Kidney glomerular epithelial cell (primary cell): ENCODE data around the gene DDAH2.

Source experiments
- DNase-seq: peaks from one replicate; lab custom pipeline; 2025; lab: John Stamatoyannopoulos, UW

DDAH2 gene

DNA sequence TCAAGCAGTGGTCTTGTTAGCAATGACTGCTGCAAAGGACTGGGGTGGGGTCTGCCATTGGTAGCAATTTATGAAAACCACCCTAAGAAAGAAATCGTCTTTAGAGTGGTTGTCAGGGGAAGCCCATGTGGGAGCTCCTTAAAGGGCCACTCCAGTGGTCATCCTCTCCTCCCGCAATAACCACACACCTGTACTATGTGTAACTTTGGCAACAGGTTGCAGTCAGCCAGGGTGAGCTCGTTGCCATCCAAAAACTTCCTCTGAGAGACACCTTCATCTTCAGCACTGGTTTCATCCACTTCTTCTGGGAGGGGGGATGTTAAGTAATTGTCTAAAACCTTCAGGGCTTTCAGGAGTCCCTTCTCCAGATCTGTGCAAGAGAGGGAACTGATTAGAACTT, 2.9 kb upstream of the DDAH2 start:
- no peak for DNase-seq

DNA sequence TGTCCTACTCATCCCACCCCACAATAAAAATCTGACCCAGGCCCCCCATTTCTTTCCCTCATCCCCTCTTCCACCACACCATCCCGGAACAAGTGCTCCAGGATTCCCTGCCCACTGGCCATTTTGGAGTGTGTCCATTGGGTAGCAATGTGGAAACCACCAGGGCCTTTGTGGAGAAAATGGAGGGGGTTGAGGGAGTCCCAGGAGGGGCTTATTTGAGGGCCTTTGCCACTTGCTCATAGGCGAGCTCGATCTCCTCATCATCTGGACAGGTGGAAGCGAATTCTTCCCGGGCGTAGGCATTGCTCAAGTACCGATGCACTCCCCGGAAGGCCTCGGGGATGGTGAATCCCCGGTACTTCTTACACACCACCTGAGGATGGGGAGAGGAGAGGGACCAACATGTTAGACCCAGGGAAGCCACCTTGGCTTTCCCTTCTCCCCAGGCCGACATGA, 1.6 kb upstream of the DDAH2 start:
- DNase-seq = no peak

DNA sequence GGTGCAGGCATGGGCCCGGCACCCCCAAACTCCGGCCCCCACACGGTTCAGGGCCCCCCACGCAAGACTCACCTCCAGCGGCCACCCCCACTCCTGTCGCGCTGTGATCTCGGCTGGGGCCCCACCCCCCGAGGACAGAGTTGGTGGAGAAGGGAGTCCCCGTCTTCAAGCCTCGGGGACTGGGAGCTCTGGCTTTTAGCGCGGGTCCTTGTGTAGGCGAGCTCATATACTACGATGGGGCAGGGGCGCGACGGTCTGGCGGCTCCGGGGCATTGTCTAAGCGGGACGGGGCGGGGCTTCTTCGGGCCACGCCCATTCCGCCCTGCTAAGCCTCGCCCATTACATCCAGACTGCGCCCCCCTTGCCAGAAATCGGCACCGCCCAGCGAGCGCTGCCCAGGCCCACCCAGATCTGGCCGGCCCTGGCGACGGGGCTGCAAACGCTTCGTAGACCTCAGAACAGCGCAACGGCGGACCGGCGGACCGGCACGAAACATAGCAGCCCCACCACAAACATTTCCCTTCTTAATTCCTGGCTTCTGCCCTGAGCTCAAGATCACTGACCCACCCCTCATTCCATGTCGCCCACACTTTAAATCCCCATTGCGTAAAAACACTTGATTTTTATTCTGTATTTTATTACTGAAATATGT, 1.0 kb upstream of the DDAH2 start:
- peak; percentile 69 for DNase-seq

DNA sequence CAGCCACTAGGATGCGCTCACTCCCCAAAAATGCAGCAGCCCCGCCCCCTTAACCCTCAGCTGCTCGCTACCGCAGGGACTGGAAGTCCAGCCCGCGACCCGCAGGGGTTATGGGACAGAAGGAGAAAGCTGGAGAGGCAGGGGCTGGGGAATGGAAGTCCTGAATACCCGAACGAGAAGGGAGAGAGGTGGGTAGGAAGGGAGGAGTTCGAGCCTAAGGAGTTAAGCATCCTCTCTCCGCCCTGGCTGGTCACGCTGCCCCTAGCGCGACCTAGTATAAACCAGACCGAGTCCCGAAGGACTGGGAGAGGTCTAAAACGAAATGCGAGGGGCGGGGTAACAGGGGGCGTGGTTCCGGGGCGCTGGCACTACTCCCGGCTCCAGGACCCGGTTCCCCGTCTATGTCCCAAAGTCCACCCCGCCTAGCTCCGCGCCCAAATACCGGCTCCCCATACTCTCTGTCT, 448 bp upstream of the DDAH2 start:
- peak; percentile 91 for DNase-seq

DNA sequence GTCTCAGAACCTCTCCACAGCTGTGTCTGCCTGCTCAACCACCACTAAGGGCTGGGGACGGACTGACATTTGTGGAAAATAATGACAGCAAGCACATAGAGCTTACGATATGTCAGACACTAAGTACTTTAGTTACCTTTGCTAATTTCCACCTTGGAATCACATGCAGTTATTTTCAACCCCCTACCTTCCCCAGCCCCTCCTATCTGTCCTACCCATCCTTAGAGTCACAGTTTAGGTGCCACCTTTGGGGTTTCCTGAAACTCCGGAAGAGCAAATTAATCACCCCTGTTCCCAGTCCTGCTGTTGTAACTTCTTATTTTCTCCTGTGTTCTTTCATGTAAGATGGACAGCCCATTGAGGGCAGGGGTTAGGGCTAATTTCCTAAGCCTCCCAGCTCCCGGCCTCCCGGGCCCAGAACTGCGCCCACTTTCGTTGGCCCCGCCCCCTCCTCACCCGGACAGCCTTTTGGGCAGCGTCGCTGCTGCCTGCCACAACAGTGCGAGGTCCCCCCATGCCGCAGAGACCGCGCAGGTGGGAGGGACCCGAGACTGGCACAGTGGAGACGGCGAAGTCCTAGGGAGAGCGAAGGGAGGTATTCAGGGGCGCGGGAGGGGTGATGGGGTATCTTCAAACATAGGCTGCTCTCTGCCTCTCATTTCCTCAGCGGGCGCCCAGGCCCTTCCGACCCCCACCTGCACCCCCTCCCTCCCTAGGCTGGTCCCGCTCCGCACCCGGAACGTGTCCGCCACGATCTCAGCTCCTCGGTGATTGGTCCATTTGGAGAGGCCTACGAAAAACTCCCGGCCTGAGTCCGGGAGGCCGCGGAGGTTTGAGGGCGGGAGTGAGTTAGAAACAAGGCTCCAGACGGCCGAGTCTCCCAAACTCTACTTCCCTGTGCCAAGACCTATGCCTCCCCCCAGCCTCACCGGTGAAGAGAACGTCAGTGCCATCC, 1.1 kb downstream of the DDAH2 start:
- no peak for DNase-seq

DNA sequence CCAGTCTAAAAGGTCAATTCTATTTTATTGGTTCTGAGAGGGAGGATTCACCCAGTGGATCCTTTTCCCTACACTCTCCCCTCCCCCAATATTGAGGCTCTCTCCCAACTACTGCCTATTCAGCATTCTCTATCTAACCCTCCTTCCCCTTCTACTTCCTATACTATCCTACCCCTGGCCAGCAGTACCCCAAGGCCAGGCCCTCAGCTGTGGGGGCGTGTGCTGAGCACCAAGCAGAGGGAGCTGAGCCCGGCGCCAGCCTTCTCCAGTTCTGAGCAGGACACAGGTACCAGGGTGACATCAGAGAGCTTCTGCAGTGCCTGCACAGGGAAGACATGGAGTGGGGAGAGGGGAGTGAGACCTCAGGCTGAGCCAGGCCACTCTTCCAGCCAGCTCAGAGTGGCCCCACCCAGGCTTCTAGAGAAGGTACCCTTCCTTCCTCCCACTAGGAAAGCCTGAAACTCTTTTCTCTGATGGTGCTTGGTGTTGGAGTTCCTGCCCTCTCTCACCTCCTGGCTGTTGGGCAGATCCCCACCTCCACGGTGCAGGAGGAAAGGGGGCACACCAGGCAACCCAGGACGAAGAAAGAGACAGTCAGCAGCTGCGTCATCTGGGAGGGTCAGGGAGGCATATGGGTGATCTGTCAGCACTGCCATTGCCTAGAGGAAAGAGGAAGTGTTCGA, 1.9 kb downstream of the DDAH2 start:
- DNase-seq = no peak

DNA sequence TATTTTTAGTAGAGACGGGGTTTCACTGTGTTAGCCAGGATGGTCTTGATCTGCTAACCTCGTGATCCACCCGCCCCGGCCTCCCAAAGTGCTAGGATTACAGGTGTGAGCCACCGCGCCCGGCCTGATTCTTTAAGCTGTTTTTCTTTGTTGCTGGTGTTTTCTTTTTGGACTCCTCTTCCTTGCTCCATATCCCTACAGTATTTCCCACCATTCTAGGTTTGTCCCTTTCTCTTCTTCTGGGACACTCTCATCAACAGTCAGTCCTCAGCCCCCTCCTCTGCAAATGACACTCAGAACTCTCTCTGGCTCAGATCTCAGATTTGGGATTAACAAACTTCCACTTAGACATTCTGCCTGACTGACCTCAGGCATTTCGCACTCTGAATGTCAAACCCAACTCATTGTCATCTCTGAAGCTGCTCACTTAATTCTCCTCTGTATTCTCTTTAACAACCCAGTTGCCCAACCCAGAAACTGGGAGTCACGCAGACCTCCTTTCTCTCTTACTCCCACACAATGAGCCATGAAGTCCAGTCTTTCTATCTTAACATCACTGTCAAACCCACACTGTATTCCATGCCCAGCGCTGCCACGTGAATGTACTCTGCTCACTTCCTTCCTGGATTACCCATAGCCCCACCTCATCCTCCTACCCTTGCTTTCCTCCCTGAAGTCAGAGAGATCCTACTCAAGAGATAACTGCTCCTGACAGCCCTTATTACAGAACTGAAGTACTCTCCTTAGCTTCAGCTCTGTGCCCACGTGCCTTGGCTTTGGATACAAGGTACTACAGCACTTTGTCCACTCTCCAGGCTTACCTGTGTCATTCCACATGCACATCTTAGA, 3.4 kb downstream of the DDAH2 start:
- no peak for DNase-seq

DNA sequence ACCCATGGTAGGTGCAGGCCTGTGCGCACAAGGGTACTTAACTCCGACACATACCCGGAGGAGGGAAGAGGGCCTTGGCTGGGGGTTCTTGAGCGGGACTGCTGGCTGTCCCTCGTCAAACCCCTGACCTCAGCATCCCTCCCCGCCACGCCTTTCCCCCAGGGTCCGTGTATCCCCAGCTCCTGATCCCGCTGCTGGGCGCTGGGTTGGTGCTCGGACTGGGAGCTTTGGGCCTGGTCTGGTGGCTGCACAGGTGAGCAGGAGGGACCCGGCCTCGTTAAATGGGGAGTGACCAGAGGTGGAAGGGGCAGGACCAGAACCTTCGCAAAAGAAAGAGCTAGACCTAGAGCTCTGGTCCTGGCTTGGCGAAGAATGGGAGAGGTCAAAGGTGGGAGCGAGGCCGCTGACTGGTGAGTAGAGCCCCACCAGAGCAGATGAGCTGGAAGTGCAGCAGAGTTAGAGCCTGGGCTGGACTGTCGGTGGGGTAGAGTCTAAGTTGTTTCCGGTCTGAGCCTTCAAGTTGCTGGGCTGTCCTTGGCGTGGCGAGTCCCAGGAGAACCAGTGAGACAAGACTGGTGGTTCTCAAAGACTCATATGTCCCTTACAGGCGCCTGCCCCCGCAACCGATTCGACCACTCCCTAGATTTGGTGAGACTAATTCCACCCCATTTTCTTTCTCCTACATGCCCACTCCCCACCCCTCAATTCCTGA, 5.0 kb downstream of the DDAH2 start:
- no peak for DNase-seq

DNA sequence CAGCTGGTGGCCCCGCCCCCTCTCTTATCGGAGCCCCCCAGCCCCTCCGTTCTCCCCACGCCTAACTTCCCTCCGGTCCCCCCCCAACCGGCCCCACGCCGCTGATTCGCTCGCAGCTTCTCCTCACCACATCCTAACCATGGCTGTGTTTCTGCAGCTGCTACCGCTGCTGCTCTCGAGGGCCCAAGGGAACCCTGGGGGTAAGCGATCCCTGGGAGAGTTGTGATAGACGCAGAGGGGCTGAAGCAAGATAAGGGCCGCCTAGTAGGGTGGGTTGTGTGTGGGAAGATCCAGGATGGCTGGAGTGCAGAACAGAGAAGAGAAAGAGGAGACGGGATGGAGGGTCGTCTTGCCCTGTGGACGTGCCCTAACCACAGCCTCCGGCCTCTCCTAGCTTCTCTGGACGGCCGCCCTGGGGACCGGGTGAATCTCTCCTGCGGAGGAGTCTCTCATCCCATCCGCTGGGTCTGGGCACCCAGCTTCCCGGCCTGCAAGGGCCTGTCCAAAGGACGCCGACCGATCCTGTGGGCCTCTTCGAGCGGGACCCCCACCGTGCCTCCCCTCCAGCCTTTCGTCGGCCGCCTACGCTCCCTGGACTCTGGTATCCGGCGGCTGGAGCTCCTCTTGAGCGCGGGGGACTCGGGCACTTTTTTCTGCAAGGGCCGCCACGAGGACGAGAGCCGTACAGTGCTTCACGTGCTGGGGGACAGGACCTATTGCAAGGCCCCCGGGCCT, 5.7 kb downstream of the DDAH2 start, which contains the start of gene MPIG6B:
TSS of gene MPIG6B (plus strand) at position 129 of the 735 bp plus-strand sequence. CDS start at position 140, 11 bp downstream.
- DNase-seq = no peak

DNA sequence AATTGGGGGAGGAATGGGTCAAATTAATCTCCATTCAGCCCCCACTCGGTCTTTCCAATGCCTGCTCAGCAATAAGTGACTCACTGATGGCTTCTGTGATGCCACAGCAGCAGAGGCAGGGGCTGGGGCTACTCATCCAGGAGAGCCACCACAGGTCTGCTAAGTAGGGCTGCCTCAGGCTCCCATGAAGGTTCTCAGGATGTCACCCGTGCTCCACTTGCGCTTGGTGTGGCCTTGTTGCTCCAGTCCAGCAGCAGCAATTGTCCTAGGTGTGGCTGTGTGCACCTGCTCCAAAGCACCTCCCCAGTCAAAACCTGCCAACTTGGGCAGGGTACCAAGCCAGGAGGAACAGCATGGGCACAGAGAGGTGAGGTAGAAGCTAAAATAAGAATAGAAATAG, 6.9 kb downstream of the DDAH2 start:
- DNase-seq = no peak

DNA sequence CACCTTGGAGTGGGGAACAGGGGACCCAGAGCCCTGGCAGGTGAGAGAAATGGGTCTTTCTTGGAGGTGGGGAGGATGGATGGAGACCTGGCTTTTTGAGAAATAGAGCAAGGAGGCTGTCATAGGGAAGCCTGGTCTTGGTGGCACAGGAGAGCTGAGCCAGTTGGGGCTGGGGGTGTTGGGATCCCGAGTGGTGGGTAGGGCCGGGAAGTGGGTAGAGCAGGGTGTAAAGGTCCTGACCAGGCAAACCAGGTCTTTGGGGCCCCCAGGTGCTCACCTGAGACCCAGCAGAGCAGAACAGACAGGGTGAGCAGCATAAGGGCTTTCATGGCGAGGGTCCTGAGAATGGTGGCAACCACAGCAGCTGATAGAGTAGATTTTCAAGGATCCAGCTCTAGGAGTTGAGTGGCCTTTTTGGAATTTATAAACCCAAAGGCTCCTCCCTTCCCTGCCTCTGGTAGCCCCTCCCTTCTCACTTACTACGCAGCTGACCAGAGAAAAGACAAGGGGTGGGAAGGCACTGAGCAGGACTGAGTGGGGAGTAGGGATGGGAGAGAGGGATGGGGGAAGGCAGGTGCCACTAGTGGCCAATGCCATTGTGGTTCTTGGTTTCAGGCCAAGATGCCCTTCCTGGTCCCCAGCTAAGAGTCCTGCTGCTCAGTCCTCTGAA, 7.6 kb downstream of the DDAH2 start, which contains the start of gene LY6G6C:
TSS of gene LY6G6C (minus strand) at position 396 of the 670 bp plus-strand sequence. CDS start at position 329, 67 bp downstream.
- no peak for DNase-seq

DNA sequence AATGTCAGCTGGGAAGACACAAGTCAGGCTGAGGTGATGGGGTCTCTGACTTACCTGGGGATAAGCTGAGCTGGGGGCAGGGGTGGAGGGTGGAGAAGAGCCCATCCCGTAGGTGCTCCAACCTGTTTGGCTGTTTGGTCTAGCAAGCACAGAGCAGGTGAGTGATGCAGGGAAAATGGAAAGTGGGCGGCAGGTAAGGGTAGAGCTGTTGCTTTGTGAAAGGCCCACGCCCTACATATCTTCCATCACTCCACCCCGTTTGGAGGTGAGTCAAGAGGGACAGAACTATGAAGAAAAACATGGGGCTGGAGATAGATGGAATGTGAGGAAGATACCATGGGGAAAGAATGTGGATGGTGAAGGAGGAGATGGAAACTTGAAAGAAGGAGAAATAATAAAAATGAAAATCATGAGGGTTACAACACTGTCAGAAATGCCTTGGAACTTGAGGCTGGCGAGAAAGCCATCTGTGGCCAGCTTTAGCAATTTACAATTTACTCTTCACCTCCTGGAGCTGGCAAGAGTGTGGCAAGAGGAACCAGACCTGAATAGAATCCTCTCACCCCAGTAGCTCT, 8.8 kb downstream of the DDAH2 start:
- DNase-seq = no peak

DNA sequence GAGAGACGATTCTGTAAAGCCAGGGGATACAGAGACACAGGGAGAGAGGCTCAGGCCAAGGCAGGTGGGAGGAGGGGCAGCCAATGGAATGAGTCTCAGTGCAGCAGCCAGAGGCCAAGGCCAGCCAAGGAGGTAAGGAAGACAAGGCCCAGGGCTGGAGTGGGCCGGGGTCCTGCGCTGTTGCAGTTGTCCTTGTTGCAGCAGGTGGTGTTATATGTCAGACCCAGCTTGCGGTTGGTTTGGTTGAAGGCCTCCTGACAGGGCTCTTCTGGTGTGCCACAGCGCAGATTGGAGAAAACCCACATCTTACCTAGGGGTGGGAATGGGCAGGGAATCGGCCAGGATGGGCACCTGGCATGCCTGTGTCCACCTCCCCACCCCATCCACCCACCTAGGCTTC, 10.1 kb downstream of the DDAH2 start:
- DNase-seq = no peak

DNA sequence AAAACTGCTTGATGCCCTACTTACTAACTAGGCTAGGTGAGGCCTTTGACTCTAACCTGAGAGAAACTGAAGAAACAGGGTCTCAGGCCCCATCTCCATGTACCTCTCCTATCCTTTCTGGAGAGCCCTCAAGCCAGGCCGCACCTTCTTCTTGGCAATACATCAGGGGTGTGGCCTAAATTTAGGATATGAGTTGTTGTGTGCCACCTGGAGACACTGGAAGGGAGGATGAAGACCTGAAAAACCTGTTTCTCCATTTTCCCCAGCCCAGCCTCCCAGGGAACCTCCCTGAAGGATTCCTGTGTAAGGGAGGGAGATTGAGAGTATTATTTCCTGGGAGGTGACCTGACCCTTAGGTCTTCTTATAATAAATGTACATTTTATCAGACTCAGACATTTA, 10.8 kb downstream of the DDAH2 start:
- DNase-seq = no peak

DNA sequence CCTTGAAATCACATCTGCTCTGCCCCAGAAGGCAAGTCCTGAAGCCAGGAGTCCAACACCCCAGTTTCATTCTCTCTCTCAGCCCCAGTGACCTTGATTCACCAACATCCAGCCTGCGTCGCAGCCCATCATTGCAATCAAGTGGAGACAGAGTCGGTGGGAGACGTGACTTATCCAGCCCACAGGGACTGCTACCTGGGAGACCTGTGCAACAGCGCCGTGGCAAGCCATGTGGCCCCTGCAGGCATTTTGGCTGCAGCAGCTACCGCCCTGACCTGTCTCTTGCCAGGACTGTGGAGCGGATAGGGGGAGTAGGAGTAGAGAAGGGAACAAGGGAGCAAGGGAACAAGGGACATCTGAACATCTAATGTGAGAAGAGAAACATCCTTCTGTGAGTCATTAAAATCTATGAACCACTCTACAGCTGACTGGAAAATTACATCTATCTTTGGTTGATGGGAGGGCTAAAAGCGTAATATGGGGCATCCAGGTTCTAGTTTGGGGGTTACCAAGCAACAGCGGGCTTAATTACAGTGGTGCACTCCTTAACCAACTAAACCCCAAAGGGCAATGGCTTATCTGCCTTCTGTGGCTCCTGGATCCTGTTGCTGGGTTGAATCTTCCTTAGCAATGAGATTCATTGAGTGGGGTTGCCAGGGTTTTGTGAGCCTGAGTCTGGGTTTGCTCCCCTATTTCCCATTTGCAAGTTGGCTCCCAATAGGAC, 11.4 kb downstream of the DDAH2 start:
- DNase-seq = no peak

DNA sequence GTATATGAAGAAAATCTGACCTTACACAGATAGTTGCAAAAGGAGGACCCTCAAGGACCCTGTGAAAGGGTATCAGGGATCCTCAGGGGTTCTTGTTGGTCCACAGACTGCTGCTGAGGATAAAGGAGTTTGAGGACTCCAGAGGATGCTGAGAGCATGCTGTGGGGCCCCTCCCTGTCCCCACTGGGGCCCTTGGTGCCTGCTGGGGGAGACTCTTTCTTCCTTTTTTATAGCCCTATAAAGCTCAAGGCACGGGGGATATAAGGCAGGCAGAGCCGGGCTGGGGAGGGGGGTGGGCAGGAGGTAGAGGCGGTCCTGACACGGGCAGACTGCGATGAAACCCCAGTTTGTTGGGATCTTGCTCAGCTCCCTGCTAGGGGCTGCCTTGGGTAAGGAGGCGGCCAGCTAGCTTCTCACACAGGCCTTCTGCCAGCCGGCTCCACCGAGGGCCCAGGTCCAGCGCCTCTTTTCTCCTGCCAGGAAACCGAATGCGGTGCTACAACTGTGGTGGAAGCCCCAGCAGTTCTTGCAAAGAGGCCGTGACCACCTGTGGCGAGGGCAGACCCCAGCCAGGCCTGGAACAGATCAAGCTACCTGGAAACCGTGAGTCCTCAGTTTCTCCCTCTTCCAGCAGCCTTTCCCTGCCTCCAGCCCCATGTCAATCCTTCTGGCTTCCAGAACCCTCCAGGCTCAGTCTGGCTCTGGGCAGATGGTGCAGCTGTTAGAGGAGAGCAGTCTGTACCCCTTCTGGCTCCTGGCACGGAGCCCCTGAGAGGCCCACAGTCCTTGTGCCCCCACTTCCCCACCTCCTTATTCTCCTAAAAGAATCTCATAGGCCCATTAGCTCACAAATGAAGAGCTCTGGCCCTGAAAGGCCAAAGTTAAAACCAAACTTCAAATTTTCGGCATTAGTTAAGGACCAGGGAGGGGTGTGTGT, 13.8 kb downstream of the DDAH2 start, which contains the start of gene LY6G6D:
TSS of gene LY6G6D (plus strand) at position 327 of the 937 bp plus-strand sequence. CDS start at position 335, 8 bp downstream.
- no peak for DNase-seq
